G401 (cell line): ENCODE results near the gene HOXD3. TPM values are rescaled to one million over a fixed set of nuclear protein-coding genes. Genes with fewer than 3 reads are reported as not detected.

Experiments used
- DNase-seq: peaks from one replicate; pipeline ENCODE4 v3.0.0-alpha.2; 2015; ENCODE audit warnings: low spot score
- in situ Hi-C: cut with HindIII; loops from 2 replicates; pipeline ENCODE4 v1.10.0; 2016; ENCODE audit warnings: low sequenced_read_pairs, mixed read lengths
- total RNA-seq: library from RNA; depleted of rRNA; stranded (reverse); fragments of >200 nt; shearing (Covaris generic); gene quantifications from 2 replicates; pipeline ENCODE4 v1.2.3, GENCODE V29; 2014

The HOXD3 gene
- total RNA-seq, 1 experiment from 2014 or later, result 6.5 TPM

GRCh38 chr2:176120364-176121189 lies 36.5 kb upstream of the HOXD3 start:
- in situ Hi-C loops, result no loop called here

DNA sequence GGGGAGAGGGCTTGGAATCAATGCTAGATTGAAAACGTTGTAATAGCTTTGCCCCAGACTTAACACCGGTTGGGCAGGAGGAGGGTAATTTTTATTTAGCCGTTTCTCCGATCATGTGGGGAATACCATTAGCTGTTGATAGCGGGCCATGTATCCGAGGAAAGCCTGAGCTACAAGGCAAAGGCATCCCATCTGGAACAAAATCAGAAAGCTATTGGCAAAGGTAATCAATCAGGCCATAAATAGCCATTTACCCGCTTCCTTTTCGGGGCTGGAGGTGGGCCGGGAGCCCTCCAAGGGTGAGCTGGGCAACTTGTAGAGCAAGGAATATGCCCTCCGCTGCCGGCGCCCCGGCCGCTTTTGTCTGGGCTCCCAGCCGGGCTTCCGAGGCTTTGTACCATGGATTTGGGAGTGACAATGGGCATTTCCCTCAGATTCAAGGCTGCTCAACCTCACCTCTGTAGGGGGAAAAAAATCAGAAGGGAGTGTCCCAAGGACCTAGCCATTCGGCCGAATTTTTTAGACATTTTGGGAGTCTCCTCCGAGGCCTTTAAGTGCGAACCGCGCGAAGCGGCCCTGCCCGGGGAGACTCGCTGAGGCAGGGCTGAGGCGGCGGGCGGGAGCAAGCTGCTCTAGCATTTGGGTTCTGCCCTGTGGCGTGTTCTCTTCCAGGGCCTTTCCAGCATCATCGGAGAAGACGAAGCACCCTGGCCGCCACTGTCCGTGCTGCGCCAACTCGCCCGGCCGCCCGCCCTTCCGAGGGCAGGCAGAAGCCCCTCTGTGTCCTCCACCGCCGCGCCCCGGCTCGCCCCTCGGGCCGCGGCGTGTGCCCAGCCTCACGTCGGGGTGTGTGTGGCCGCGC lies 35.7 kb upstream of the HOXD3 start:
- DNase-seq, result no peak
- in situ Hi-C loops, result no loop called here

More at GRCh38 chr2:176120364-176121189, 36.5 kb upstream of the HOXD3 start:
- no peak for DNase-seq

- in situ Hi-C loops, result no loop called here
- no peak for DNase-seq
Observed at GRCh38 chr2:176122052-176122682, 34.9 kb upstream of the HOXD3 start.

GRCh38 chr2:176122683-176123410 lies 34.3 kb upstream of the HOXD3 start, which contains the start of gene HOXD9:
HOXD9 (plus strand) TSS chr2:176122719; CDS start chr2:176122769, 50 bp downstream.
- DNase-seq, result no peak
- in situ Hi-C loops, result no loop called here

GRCh38 chr2:176123411-176124109 lies 33.5 kb upstream of the HOXD3 start:
- DNase-seq, result no peak
- in situ Hi-C loops, result no loop called here

GRCh38 chr2:176124110-176124946 lies 32.8 kb upstream of the HOXD3 start:
- no peak for DNase-seq
- in situ Hi-C loops, result no loop called here

- DNase-seq, result no peak
- in situ Hi-C loops, result no loop called here
Observed at GRCh38 chr2:176124947-176125771, 31.9 kb upstream of the HOXD3 start.

DNA sequence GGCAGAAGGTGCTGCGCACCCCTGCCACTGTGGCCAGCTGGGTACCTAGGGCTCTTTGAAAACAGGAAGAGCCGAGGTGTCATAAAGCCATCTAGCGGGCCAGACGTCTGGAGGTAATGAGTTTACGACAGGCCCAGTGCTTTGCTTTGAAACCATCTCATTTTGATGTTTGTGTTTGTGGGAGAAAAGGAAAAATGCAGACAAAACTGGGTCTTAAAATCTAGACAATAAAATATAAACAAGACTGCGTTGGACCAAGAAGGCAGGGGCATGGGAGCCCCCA lies 31.4 kb upstream of the HOXD3 start:
- DNase-seq, result no peak
- in situ Hi-C loops, result no loop called here

DNA sequence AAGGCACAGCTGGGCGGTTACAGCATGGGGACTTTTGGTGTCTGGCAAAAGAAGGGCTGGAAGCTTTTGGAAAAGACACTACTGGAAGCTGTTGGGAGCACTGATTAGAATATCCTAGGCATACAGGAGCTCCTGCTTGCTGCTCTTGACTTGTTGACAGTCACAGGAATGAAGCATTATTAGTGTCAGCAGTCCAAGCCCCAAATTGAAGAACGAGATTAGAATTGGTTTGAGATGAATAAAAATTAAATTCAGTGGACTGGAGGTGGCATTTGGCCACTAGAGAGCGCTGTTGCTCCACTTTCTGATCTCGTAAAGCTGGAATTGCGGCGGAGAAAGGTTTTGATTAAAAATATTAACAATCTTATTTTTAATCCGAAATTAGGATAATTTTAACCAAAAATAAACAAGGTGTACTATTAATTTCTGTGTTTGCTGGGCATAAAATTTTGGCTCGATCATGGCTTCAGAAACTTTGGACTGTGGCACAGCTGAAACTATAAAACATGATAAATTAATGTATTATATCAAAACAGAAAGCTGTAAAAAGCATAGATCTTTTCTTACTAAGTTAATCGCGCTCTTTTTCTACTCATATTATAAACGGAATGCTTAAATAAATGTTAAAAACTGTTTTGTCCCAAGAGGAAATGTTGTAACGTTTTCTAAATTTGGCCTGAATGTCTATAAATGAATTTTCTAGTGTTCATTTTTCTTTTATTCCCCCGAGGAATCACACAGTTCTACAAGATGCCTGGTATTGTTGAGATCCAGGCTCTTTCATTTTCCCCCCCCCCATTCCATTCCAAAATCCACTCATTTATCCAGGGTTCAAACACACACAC lies 30.0 kb upstream of the HOXD3 start:
- peak; percentile 66 for DNase-seq
- in situ Hi-C loops, result no loop called here

GRCh38 chr2:176127774-176128072 lies 29.4 kb upstream of the HOXD3 start:
- in situ Hi-C loops, result no loop called here
- no peak for DNase-seq

DNA sequence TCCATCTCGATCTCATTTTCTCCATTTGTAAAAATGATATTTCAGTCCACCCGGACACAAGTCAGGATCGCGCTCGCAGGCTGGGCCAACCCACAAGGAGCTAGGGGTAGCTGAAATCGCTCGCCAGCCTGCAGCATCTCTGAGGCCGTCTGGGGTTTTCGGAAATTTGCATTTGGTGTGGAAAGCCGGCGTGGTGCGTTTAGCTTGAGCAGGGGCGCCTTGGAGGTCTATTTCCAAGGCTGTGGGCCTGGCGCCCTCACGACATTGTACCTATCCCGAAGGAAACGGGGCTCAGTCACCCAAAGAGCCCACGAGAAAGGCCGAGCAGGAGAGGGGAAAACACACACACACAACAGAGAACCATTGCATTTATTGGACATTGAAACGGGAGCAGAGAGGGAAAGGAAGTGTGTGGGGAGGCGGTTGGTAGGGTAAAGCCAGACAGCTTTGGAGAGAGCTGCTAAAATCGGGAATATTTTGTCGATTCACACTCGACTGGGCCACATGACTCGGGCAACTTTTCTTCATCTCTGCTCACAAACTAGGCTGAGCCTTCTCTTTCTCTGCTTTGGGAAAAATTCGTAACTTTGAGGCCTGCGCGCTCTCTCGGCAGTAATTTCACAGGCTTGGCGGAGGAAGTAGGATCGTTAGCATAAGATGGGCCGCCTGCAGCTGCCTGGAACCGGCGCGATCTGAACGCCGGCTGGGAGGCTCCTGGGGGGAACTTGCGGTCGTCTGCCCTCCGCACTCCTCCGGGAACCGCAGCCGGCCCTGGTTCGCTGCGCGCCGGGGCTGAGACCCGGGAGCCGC lies 28.7 kb upstream of the HOXD3 start:
- in situ Hi-C loops, result no loop called here
- no peak for DNase-seq

DNA sequence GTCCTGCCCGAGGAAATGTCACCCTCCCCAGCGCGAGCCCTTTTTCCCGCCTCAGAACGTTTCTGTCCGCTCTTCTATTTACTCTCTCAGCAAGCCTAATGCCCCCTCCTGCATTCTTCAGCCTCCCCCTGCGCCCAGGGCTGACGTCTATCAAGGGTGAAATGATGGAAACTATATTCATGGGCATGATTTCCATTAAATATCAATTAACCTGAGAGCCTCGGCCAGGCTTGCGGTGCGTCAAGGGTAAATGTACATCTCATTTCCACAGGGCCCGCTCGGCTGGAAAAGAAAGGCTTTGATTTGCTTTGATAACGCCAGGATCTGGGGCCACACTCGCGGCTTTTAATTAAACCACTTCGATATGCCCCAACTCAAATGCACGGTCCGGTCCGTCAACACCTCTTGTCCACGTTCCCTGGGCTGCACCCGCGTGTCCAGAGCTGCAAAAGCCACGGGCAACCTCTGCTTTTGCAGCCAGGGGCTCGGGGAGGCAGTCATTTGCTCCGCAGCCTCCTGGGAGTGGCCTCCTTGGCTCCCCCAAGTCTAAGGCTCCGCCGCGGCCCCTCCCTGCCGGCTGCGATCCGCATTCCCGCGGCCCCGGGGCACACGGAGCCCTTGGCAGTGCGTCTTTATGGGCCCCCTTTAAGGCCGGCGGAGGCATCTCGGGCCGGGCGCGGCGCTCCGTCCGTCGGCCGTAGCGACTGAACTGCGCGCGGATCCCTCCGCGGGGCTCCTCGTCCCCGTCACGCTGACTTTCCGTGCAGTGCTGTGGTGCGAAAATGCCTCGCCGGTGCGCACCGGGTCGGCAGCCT lies 27.9 kb upstream of the HOXD3 start, which contains the start of gene HOXD8:
Gene HOXD8, plus strand, starts transcription at position 724 of the 815 bp plus-strand sequence. CDS start 662 bp downstream, outside the sequence.
- in situ Hi-C loops, result no loop called here
- no peak for DNase-seq

DNA sequence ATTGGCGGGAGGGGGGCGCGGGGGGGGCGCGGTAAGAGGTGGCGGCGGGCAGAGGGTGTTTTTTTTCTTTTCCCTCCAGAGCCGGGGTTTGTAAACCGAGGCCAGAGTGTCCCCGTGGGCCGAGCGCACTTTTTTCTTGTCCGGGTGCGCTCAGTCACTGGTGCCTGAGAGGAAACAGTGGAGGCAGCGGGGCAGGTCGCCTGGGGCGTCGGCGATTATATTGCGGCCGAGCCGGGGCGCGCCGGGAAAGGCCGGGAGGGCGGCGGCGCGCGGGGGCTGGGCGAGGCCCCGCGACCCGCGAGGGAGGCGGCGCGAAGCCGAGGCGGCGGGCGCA lies 27.3 kb upstream of the HOXD3 start:
- no peak for DNase-seq
- in situ Hi-C loops, result no loop called here

DNA sequence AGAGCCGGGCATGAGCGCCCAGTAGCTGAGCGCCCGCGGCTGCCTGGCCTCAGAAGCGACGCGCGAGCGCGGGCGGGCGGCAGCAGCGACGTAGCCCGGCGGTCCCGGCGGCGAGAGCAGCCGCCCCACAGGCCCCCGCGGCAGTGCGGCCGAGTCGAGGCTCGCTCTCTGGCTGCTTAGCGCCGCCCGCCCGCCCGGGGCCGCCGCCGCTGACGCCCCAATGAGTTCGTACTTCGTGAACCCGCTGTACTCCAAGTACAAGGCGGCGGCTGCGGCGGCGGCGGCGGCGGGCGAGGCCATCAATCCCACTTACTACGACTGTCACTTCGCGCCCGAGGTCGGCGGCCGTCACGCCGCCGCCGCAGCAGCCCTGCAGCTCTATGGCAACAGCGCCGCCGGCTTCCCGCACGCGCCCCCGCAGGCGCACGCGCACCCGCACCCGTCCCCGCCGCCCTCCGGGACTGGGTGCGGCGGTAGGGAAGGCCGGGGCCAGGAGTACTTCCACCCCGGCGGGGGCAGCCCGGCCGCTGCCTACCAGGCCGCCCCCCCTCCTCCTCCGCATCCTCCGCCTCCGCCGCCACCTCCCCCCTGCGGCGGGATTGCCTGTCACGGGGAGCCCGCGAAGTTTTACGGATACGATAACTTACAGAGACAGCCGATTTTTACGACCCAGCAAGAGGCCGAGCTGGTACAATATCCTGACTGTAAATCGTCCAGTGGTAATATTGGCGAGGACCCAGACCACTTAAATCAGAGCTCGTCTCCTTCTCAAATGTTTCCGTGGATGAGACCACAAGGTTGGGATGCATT lies 26.8 kb upstream of the HOXD3 start:
- in situ Hi-C loops, result no loop called here
- DNase-seq, result no peak
